HepG2 (cell line): ENCODE results near the gene LYRM7. TPM values are rescaled to one million over a fixed set of nuclear protein-coding genes. Genes with fewer than 3 reads are reported as not detected.

ENCODE experiments used
- AKAP8 ChIP-seq: sonication (generic); formaldehyde crosslinking; IDR thresholded peaks from 2 replicates; pipeline ENCODE4 v1.5.1; 2020; ENCODE audit warnings: mild to moderate bottlenecking, missing genetic modification reagents
- ARHGAP35 ChIP-seq: sonication (generic); formaldehyde crosslinking; IDR thresholded peaks from 2 replicates; pipeline ENCODE4 v1.9.0; 2022; ENCODE audit warnings: mild to moderate bottlenecking, inconsistent platforms, moderate library complexity, missing genetic modification reagents, borderline replicate concordance
- CENPBD1 ChIP-seq: sonication (generic); formaldehyde crosslinking; IDR thresholded peaks from 2 replicates; pipeline ENCODE4 v1.8.0; 2022; ENCODE audit warnings: missing genetic modification reagents, low read depth, mild to moderate bottlenecking, borderline replicate concordance
- CREB3 ChIP-seq: sonication (generic); formaldehyde crosslinking; IDR thresholded peaks from 2 replicates; pipeline ENCODE4 v1.5.0; 2020; ENCODE audit warnings: missing genetic modification reagents
- HHEX ChIP-seq: IDR thresholded peaks from 2 replicates; pipeline ENCODE4 v1.6.1; 2016; ENCODE audit warnings: control low read depth
- KAT7 ChIP-seq: IDR thresholded peaks from 2 replicates; pipeline ENCODE4 v1.6.1; 2018; ENCODE audit warnings: borderline replicate concordance, missing compliant biosample characterization
- KDM4B ChIP-seq: sonication (generic); formaldehyde crosslinking; IDR thresholded peaks from 2 replicates; pipeline ENCODE4 v1.4.0; 2020; ENCODE audit warnings: missing genetic modification reagents
- PAF1 ChIP-seq: IDR thresholded peaks from 2 replicates; pipeline ENCODE4 v1.6.1; 2016; ENCODE audit warnings: missing genetic modification reagents, missing compliant biosample characterization
- PBX3 ChIP-seq: sonication (generic); formaldehyde crosslinking; IDR thresholded peaks from 2 replicates; pipeline ENCODE4 v1.8.1; 2023; ENCODE audit warnings: missing genetic modification reagents, inconsistent platforms, borderline replicate concordance
- PRMT3 ChIP-seq: sonication (generic); formaldehyde crosslinking; IDR thresholded peaks from 2 replicates; pipeline ENCODE4 v1.8.1; 2022; ENCODE audit warnings: low read depth, mild to moderate bottlenecking, moderate library complexity, missing genetic modification reagents, borderline replicate concordance
- PRPF4 ChIP-seq: fragments of 200-400 bp; formaldehyde crosslinking; IDR thresholded peaks from 2 replicates; pipeline ENCODE4 v1.6.1; 2016; ENCODE audit warnings: low read length, low read depth; ENCODE audit not compliant: poor library complexity, severe bottlenecking
- RORA ChIP-seq: sonication (generic); formaldehyde crosslinking; IDR thresholded peaks from 2 replicates; pipeline ENCODE4 v1.5.0; 2020; ENCODE audit warnings: mild to moderate bottlenecking, missing genetic modification reagents, moderate library complexity
- SALL2 ChIP-seq: sonication (generic); formaldehyde crosslinking; IDR thresholded peaks from 2 replicates; pipeline ENCODE4 v1.8.1; 2023; ENCODE audit warnings: mild to moderate bottlenecking, missing genetic modification reagents, inconsistent platforms
- SATB2 ChIP-seq: sonication (generic); formaldehyde crosslinking; IDR thresholded peaks from 2 replicates; pipeline ENCODE4 v1.5.0; 2020; ENCODE audit warnings: missing genetic modification reagents
- SMARCC2 ChIP-seq: fragments of 450-650 bp; IDR thresholded peaks from 2 replicates; pipeline ENCODE4 v1.6.1; 2017; ENCODE audit warnings: antibody characterized with exemption, mild to moderate bottlenecking
- TERF1 ChIP-seq: sonication (generic); formaldehyde crosslinking; IDR thresholded peaks from 2 replicates; pipeline ENCODE4 v1.8.0; 2022; ENCODE audit warnings: mild to moderate bottlenecking, missing genetic modification reagents, moderate library complexity
- ZFAT ChIP-seq: sonication (generic); formaldehyde crosslinking; conservative IDR thresholded peaks from 2 replicates; pipeline ENCODE4 v1.8.1; 2023; ENCODE audit warnings: missing genetic modification reagents, inconsistent platforms
- ZFYVE20 ChIP-seq: sonication (generic); formaldehyde crosslinking; IDR thresholded peaks from 2 replicates; pipeline ENCODE4 v1.8.0; 2023; ENCODE audit warnings: low read depth, mild to moderate bottlenecking, moderate library complexity, missing genetic modification reagents, borderline replicate concordance
- ZNF317 ChIP-seq: sonication (generic); formaldehyde crosslinking; IDR thresholded peaks from 2 replicates; pipeline ENCODE4 v1.5.0; 2020; ENCODE audit warnings: mild to moderate bottlenecking, missing genetic modification reagents
- ZNF367 ChIP-seq: sonication (generic); formaldehyde crosslinking; IDR thresholded peaks from 2 replicates; pipeline ENCODE4 v1.4.0; 2020; ENCODE audit warnings: missing genetic modification reagents, borderline replicate concordance
- ZNF501 ChIP-seq: sonication (generic); formaldehyde crosslinking; IDR thresholded peaks from 2 replicates; pipeline ENCODE4 v1.5.1; 2020; ENCODE audit warnings: mild to moderate bottlenecking, moderate library complexity, missing genetic modification reagents
- ZNF670 ChIP-seq: sonication (generic); formaldehyde crosslinking; IDR thresholded peaks from 2 replicates; pipeline ENCODE4 v1.8.0; 2022; ENCODE audit warnings: mild to moderate bottlenecking, missing genetic modification reagents, borderline replicate concordance
- ZNF7 ChIP-seq: IDR thresholded peaks from 2 replicates; pipeline ENCODE4 v1.6.1; 2016; ENCODE audit warnings: missing biosample characterization, missing genetic modification reagents
- ZNF713 ChIP-seq: sonication (generic); formaldehyde crosslinking; IDR thresholded peaks from 2 replicates; pipeline ENCODE4 v1.4.0; 2020; ENCODE audit warnings: mild to moderate bottlenecking, missing genetic modification reagents
- ZNF790 ChIP-seq: sonication (generic); formaldehyde crosslinking; IDR thresholded peaks from 2 replicates; pipeline ENCODE4 v1.8.0; 2022; ENCODE audit warnings: missing genetic modification reagents, mild to moderate bottlenecking, borderline replicate concordance
- polyA plus RNA-seq, 8 experiments: library from polyadenylated mRNA; depleted of rRNA in 3 of 8; stranded (reverse) in 7 of 8; unstranded in 1 of 8; fragments of >200 nt; fragmentation: Illumina TruSeq in 4 of 8; extraction: Trizol in 4 of 8; gene quantifications; 2 replicates each; pipeline versions ENCODE4 v1.2.1 to v1.2.3, GENCODE V29; 2011 to 2016; ENCODE audit warnings: low read depth in 4 of 8, missing spikeins in 1 of 8, mixed read lengths in 1 of 8; ENCODE audit not compliant: insufficient read depth in 1 of 8
- total RNA-seq, 5 experiments: library from RNA; depleted of rRNA; stranded (reverse); fragments of >200 nt; fragmentation: Illumina TruSeq; extraction: Trizol; gene quantifications; 2 replicates each; pipeline ENCODE4 v1.2.3, GENCODE V29; 2016; ENCODE audit warnings: low read depth in 1 of 5

The LYRM7 gene
- total and polyA plus RNA-seq, 2 of the 13 experiments (the other 11 are each of a cell fraction or from before 2014, with no cell fraction given), result 3.0 to 5.5 TPM

- TF ChIP-seq ZFYVE20 (CRISPR knock-in tag) (no peak), SALL2 (peak; percentile 91; the same call in 1 of the 2 replicates), RORA (CRISPR knock-in tag) (no peak), ZNF790 (CRISPR knock-in tag) (no peak), AKAP8 (CRISPR knock-in tag) (0 out of 2 replicates have a peak, but pooled peaks have one; percentile 62), ARHGAP35 (CRISPR knock-in tag) (no peak), ZNF670 (CRISPR knock-in tag) (peak; percentile 47; the same call in 1 of the 2 replicates), KDM4B (CRISPR knock-in tag) (0 out of 2 replicates have a peak, but pooled peaks have one; percentile 67), ZFAT (no peak), CREB3 (peak; percentile 82; the same call in 1 of the 2 replicates), KAT7 (CRISPR knock-in tag) (no peak; the same call in none of the 2 replicates), PBX3 (CRISPR knock-in tag) (0 out of 2 replicates have a peak, but pooled peaks have one; percentile 38), ZNF317 (no peak), ZNF713 (CRISPR knock-in tag) (no peak), ZNF501 (CRISPR knock-in tag) (no peak), SATB2 (peak; percentile 80; the same call in 1 of the 2 replicates), PRMT3 (CRISPR knock-in tag) (0 out of 2 replicates have a peak, but pooled peaks have one; percentile 29), HHEX (no peak), PRPF4 (no peak), ZNF7 (CRISPR knock-in tag) (no peak), CENPBD1 (CRISPR knock-in tag) (no peak; the same call in 1 of the 2 replicates), PAF1 (no peak), ZNF367 (CRISPR knock-in tag) (no peak), TERF1 (no peak), SMARCC2 (no peak)
Measured at GRCh38 chr5:131164191-131165118, 6.3 kb upstream of the LYRM7 start (continued).
